Measurements from ENCODE around the gene CSH1.
"Not testable (repeated sequence)": the region's sequence is repeated elsewhere in the genome, so short reads cannot be mapped to it uniquely, and the experiment has no call there.

CSH1 gene

GRCh38 chr17:63910096-63910495 lies 13.7 kb upstream of the CSH1 start:
- H3K36me3 Mint-ChIP-seq (ENCODE audit: low read depth): no peaks in the 10 kb centered on the region
- no peak for TF ChIP-seq CTCF (IDR thresholded peaks at IDR 0.05)
- H3K4me1 Mint-ChIP-seq: peaks cover 5% of the 10 kb centered on the region
- H3K4me3 Mint-ChIP-seq: no peak overlapping the region
- H3K27ac Mint-ChIP-seq: no peak overlapping the region
- peaks cover 50% of the 10 kb centered on the region for H3K27me3 Mint-ChIP-seq (ENCODE audit: low read depth, poor library complexity)
- DNase-seq: no peak
- H3K9me3 Mint-ChIP-seq: no peaks in the 10 kb centered on the region

- H3K4me1 Mint-ChIP-seq, H3K4me3 Mint-ChIP-seq: not testable (repeated sequence)
- peaks cover 46% of the 10 kb centered on the region for H3K27me3 Mint-ChIP-seq (ENCODE audit: low read depth, poor library complexity)
Measured at GRCh38 chr17:63909586-63909985, 13.2 kb upstream of the CSH1 start.

GRCh38 chr17:63907161-63907778 lies 10.9 kb upstream of the CSH1 start:
- H3K27me3 Mint-ChIP-seq (ENCODE audit: low read depth, poor library complexity): peaks cover 44% of the 10 kb centered on the region
- not testable (repeated sequence) for H3K4me3 Mint-ChIP-seq; H3K9me3 Mint-ChIP-seq; H3K36me3 Mint-ChIP-seq (ENCODE audit: low read depth); DNase-seq; H3K27ac Mint-ChIP-seq; H3K4me1 Mint-ChIP-seq
- peak; percentile 43 for TF ChIP-seq CTCF (IDR thresholded peaks at IDR 0.05)

More at GRCh38 chr17:63909586-63909985, 13.2 kb upstream of the CSH1 start:
- H3K9me3 Mint-ChIP-seq; H3K36me3 Mint-ChIP-seq (ENCODE audit: low read depth); H3K27ac Mint-ChIP-seq; DNase-seq: not testable (repeated sequence)

GRCh38 chr17:63904796-63905195 lies 8.4 kb upstream of the CSH1 start:
- not testable (repeated sequence) for H3K27ac Mint-ChIP-seq; H3K4me1 Mint-ChIP-seq; H3K36me3 Mint-ChIP-seq (ENCODE audit: low read depth); H3K4me3 Mint-ChIP-seq; DNase-seq; H3K9me3 Mint-ChIP-seq
- peaks cover 40% of the 10 kb centered on the region for H3K27me3 Mint-ChIP-seq (ENCODE audit: low read depth, poor library complexity)

GRCh38 chr17:63903787-63904201 lies 7.4 kb upstream of the CSH1 start:
- not testable (repeated sequence) for H3K4me1 Mint-ChIP-seq; H3K27ac Mint-ChIP-seq; H3K36me3 Mint-ChIP-seq (ENCODE audit: low read depth); DNase-seq; H3K4me3 Mint-ChIP-seq; H3K9me3 Mint-ChIP-seq
- TF ChIP-seq CTCF (IDR thresholded peaks at IDR 0.05): peak; percentile 47
- H3K27me3 Mint-ChIP-seq (ENCODE audit: low read depth, poor library complexity): peaks cover 38% of the 10 kb centered on the region

- peaks cover 46% of the 10 kb centered on the region for H3K27me3 Mint-ChIP-seq (ENCODE audit: low read depth, poor library complexity)
- DNase-seq; H3K27ac Mint-ChIP-seq; H3K9me3 Mint-ChIP-seq; H3K36me3 Mint-ChIP-seq (ENCODE audit: low read depth); H3K4me1 Mint-ChIP-seq; H3K4me3 Mint-ChIP-seq: not testable (repeated sequence)
Measured at GRCh38 chr17:63901971-63902370, 5.6 kb upstream of the CSH1 start.

GRCh38 chr17:63898899-63899798 lies 2.8 kb upstream of the CSH1 start:
- H3K27me3 Mint-ChIP-seq (ENCODE audit: low read depth, poor library complexity): peaks cover 50% of the 10 kb centered on the region
- not testable (repeated sequence) for H3K27ac Mint-ChIP-seq; DNase-seq; H3K4me1 Mint-ChIP-seq; H3K9me3 Mint-ChIP-seq; H3K4me3 Mint-ChIP-seq; H3K36me3 Mint-ChIP-seq (ENCODE audit: low read depth)

GRCh38 chr17:63894821-63895220 lies 1.6 kb downstream of the CSH1 start:
- peaks cover 29% of the 10 kb centered on the region for H3K27me3 Mint-ChIP-seq (ENCODE audit: low read depth, poor library complexity)
- peaks cover 10% of the 10 kb centered on the region for H3K4me1 Mint-ChIP-seq
- not testable (repeated sequence) for H3K27ac Mint-ChIP-seq

GRCh38 chr17:63894021-63894420 lies 2.4 kb downstream of the CSH1 start:
- H3K4me3 Mint-ChIP-seq; H3K27ac Mint-ChIP-seq; H3K9me3 Mint-ChIP-seq; DNase-seq; H3K36me3 Mint-ChIP-seq (ENCODE audit: low read depth): not testable (repeated sequence)
- Mint-ChIP-seq H3K27me3 (ENCODE audit: low read depth, poor library complexity) (peaks cover 24% of the 10 kb centered on the region), H3K4me1 (peaks cover 13% of the 10 kb centered on the region)

More at GRCh38 chr17:63894821-63895220, 1.6 kb downstream of the CSH1 start:
- not testable (repeated sequence) for DNase-seq; H3K9me3 Mint-ChIP-seq; H3K36me3 Mint-ChIP-seq (ENCODE audit: low read depth); H3K4me3 Mint-ChIP-seq

All from nephron progenitor cell (in vitro differentiated cells).